ENCODE results near the gene MUC5AC. TPM values are rescaled to one million over a fixed set of nuclear protein-coding genes. Genes with fewer than 3 reads are reported as not detected.
"Not testable (repeated sequence)": the region's sequence is repeated elsewhere in the genome, so short reads cannot be mapped to it uniquely, and the experiment has no call there.

Gene MUC5AC
- polyA plus RNA-seq, 1 donor = 0.37 TPM

DNA sequence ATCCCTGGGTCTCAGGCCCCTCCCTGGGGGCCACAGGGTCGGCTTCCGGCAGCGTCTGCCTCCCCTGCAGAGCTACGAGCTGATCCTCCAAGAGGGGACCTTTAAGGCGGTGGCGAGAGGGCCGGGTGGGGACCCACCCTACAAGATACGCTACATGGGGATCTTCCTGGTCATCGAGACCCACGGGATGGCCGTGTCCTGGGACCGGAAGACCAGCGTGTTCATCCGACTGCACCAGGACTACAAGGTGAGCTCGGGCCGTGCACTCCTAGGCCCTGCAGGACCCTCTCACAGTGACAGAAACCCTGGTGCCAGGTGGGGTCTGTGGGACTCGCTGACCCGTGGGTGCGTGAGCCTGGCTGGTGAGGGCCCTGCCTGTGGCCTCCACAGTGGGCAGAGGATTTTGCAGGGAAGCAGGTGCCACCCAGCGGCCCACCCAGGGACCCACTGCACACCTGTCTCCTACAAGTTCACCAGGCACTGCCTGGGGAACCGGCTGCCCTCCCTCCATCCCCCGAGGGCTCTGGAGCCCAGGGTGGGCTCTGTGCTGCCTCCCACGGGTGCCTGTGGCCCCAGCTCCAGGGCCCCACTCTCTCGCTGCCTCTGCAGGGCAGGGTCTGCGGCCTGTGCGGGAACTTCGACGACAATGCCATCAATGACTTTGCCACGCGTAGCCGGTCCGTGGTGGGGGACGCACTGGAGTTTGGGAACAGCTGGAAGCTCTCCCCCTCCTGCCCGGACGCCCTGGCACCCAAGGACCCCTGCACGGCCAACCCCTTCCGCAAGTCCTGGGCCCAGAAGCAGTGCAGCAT is 78.8 kb downstream of the MUC5AC start:
- no peaks in the 10 kb centered on the region for H3K36me3 ChIP-seq (ENCODE audit: control insufficient read depth, insufficient read depth, low read length)
- no peaks in the 10 kb centered on the region for H3K4me1 ChIP-seq (ENCODE audit: control insufficient read depth, insufficient read depth, low read length)
- no peak overlapping the region for H3K27ac ChIP-seq (ENCODE audit: low read length)
- peaks cover 17% of the 10 kb centered on the region for H3K9me3 ChIP-seq (ENCODE audit: control insufficient read depth, low read depth, low read length)
- H3K4me3 ChIP-seq (ENCODE audit: low read length) = no peak overlapping the region
- no peaks in the 10 kb centered on the region for H3K27me3 ChIP-seq (ENCODE audit: control insufficient read depth, insufficient read depth, low read length)
- no peak for DNase-seq
- no CpG with 5 or more reads among the region's 37 CpGs for WGBS (ENCODE audit: insufficient coverage, low lambda C conversion rate)

DNA sequence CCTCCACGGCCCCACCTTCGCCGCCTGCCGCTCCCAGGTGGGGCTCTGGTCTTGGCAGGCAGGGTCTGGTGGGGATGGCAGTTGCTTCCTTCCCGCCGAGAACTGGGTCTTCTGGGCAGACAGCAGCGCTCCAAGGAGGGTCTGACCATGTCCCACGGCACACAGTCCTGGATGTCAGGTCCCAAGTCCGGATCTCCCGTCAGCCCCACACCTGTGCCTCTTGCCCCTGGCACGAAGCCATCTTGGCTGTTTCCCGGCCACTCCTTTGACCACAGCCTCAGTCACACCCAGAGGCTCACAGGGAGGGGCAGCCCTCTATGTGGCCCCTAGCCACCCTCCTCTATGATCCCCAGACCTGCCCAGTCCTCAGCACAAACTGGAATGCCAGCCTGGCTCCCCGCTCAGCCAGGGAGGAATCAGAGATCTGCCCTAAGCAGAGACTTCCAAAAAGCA is 79.4 kb downstream of the MUC5AC start:
- H3K36me3 ChIP-seq (ENCODE audit: control insufficient read depth, insufficient read depth, low read length) = no peaks in the 10 kb centered on the region
- H3K27me3 ChIP-seq (ENCODE audit: control insufficient read depth, insufficient read depth, low read length) = no peaks in the 10 kb centered on the region
- H3K27ac ChIP-seq (ENCODE audit: low read length) = no peak overlapping the region
- H3K4me1 ChIP-seq (ENCODE audit: control insufficient read depth, insufficient read depth, low read length) = no peaks in the 10 kb centered on the region
- no CpG with 5 or more reads among the region's 13 CpGs for WGBS (ENCODE audit: insufficient coverage, low lambda C conversion rate)
- H3K9me3 ChIP-seq (ENCODE audit: control insufficient read depth, low read depth, low read length) = peaks cover 24% of the 10 kb centered on the region
- DNase-seq = no peak
- H3K4me3 ChIP-seq (ENCODE audit: low read length) = no peak overlapping the region

DNA sequence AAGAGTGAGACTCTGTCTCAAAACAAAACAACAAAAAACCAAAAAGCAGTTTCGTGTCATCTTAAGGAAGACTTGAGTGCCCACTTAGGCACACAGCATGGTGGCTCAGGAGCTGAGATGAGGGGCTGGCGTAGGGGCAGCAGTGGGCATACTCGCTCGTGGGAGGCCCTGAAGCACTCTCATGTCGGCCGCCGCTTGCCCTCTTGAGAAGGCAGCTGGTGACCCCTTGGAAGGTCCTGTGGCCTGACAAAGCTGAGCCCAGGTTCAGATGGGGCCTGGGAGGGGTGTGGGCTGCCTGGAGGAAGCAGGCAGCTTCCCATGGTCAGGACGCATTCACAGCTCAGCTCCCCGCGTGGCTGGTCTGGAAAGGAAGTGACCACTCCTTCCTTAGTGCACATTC is 80.1 kb downstream of the MUC5AC start:
- Histone ChIP-seq H3K27ac (ENCODE audit: low read length) (no peak overlapping the region), H3K27me3 (ENCODE audit: control insufficient read depth, insufficient read depth, low read length) (no peaks in the 10 kb centered on the region), H3K4me3 (ENCODE audit: low read length) (no peak overlapping the region), H3K36me3 (ENCODE audit: control insufficient read depth, insufficient read depth, low read length) (no peaks in the 10 kb centered on the region), H3K4me1 (ENCODE audit: control insufficient read depth, insufficient read depth, low read length) (no peaks in the 10 kb centered on the region), H3K9me3 (ENCODE audit: control insufficient read depth, low read depth, low read length) (peaks cover 31% of the 10 kb centered on the region)
- DNase-seq = no peak
- no CpG with 5 or more reads among the region's 10 CpGs for WGBS (ENCODE audit: insufficient coverage, low lambda C conversion rate)

DNA sequence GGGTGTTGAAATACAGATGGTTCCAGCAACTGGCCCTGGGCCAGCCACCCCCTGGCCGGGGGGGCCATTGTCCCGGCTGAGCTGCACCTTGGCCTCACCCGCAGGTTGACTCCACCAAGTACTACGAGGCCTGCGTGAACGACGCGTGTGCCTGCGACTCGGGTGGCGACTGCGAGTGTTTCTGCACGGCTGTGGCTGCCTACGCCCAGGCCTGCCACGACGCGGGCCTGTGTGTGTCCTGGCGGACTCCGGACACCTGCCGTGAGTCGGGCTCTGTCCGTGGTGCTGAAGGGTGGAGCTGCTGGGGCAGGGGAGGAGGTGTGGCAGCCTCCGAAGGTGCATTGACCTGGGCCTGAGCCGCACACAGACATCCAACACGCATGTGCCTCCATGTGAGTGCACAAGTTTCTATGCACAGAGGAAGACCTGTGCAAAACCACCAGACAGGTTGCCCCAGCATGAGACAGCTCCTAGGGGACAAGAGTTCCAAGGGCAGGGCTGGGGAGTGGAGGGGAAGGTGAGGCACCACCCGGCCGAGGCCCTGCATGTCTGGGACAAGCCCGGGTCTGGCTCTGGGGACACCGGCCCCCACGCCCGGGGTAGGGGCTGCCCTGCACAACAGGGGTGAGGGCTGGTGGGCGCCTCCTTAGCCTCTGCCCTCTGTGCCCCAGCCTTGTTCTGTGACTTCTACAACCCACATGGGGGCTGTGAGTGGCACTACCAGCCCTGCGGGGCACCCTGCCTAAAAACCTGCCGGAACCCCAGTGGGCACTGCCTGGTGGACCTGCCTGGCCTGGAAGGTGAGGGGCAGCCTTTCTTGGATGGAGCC is 81.2 kb downstream of the MUC5AC start:
- Histone ChIP-seq H3K27ac (ENCODE audit: low read length) (no peak overlapping the region), H3K4me1 (ENCODE audit: control insufficient read depth, insufficient read depth, low read length) (no peaks in the 10 kb centered on the region), H3K4me3 (ENCODE audit: low read length) (no peak overlapping the region), H3K36me3 (ENCODE audit: control insufficient read depth, insufficient read depth, low read length) (no peaks in the 10 kb centered on the region), H3K9me3 (ENCODE audit: control insufficient read depth, low read depth, low read length) (peaks cover 38% of the 10 kb centered on the region), H3K27me3 (ENCODE audit: control insufficient read depth, insufficient read depth, low read length) (no peaks in the 10 kb centered on the region)
- DNase-seq = peak; percentile 45 to 62
- WGBS (ENCODE audit: insufficient coverage, low lambda C conversion rate) = no CpG with 5 or more reads among the region's 34 CpGs

DNA sequence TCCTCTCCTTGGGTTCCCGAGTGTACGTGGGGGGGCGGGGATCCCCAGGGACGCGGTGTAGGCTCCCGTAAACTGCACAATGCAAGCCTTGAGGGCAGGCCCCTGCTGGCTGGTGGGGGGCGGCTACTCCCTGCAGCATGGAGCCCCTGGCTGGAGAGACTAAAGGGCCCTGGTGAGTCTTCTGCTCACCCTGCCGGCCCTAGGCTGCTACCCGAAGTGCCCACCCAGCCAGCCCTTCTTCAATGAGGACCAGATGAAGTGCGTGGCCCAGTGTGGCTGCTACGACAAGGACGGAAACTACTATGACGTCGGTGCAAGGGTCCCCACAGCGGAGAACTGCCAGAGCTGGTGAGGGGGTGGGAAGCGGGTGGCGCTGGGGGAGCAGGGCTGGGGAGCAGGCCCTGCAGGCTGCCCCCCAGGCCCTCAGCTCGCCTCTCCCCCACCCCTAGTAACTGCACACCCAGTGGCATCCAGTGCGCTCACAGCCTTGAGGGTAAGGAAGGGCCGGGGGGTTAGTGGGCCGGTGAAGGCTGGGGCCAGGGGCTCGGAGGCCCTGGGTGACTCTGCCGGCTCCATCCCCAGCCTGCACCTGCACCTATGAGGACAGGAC is 81.9 kb downstream of the MUC5AC start:
- H3K4me1 ChIP-seq (ENCODE audit: control insufficient read depth, insufficient read depth, low read length) = no peaks in the 10 kb centered on the region
- no peaks in the 10 kb centered on the region for H3K27me3 ChIP-seq (ENCODE audit: control insufficient read depth, insufficient read depth, low read length)
- DNase-seq = no peak
- H3K9me3 ChIP-seq (ENCODE audit: control insufficient read depth, low read depth, low read length) = peaks cover 38% of the 10 kb centered on the region
- H3K36me3 ChIP-seq (ENCODE audit: control insufficient read depth, insufficient read depth, low read length) = no peaks in the 10 kb centered on the region
- WGBS (ENCODE audit: insufficient coverage, low lambda C conversion rate) = no CpG with 5 or more reads among the region's 23 CpGs
- H3K4me3 ChIP-seq (ENCODE audit: low read length) = no peak overlapping the region
- no peak overlapping the region for H3K27ac ChIP-seq (ENCODE audit: low read length)

DNA sequence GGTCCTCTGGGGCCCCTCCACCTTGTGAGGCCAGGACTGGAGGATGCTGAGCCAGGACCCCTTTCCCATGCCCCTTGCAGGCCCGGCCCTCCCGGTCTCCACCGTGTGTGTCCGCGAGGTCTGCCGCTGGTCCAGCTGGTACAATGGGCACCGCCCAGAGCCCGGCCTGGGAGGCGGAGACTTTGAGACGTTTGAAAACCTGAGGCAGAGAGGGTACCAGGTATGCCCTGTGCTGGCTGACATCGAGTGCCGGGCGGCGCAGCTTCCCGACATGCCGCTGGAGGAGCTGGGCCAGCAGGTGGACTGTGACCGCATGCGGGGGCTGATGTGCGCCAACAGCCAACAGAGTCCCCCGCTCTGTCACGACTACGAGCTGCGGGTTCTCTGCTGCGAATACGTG is 83.0 kb downstream of the MUC5AC start:
- H3K27ac ChIP-seq (ENCODE audit: low read length) = no peak overlapping the region

DNA sequence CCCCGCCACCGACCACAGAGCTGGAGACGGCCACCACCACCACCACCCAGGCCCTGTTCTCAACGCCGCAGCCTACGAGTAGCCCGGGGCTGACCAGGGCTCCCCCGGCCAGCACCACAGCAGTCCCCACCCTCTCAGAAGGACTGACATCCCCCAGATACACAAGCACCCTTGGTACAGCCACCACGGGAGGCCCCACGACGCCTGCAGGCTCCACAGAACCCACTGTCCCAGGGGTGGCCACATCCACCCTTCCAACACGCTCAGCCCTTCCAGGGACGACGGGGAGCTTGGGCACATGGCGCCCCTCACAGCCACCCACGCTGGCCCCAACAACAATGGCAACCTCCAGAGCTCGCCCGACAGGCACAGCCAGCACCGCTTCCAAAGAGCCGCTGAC is 84.0 kb downstream of the MUC5AC start:
- H3K9me3 ChIP-seq (ENCODE audit: control insufficient read depth, low read depth, low read length) = peaks cover 40% of the 10 kb centered on the region
- no peaks in the 10 kb centered on the region for H3K27me3 ChIP-seq (ENCODE audit: control insufficient read depth, insufficient read depth, low read length)
- H3K36me3 ChIP-seq (ENCODE audit: control insufficient read depth, insufficient read depth, low read length) = no peaks in the 10 kb centered on the region
- no peaks in the 10 kb centered on the region for H3K4me1 ChIP-seq (ENCODE audit: control insufficient read depth, insufficient read depth, low read length)
- no peak overlapping the region for H3K4me3 ChIP-seq (ENCODE audit: low read length)
- no peak for DNase-seq
- WGBS (ENCODE audit: insufficient coverage, low lambda C conversion rate) = no CpG with 5 or more reads among the region's 20 CpGs
- no peak overlapping the region for H3K27ac ChIP-seq (ENCODE audit: low read length)

More for the DNA sequence above, 83.0 kb downstream of the MUC5AC start:
- H3K9me3 ChIP-seq (ENCODE audit: control insufficient read depth, low read depth, low read length) = peaks cover 40% of the 10 kb centered on the region
- no CpG with 5 or more reads among the region's 25 CpGs for WGBS (ENCODE audit: insufficient coverage, low lambda C conversion rate)
- DNase-seq = no peak
- no peaks in the 10 kb centered on the region for H3K36me3 ChIP-seq (ENCODE audit: control insufficient read depth, insufficient read depth, low read length)
- no peaks in the 10 kb centered on the region for H3K27me3 ChIP-seq (ENCODE audit: control insufficient read depth, insufficient read depth, low read length)
- H3K4me1 ChIP-seq (ENCODE audit: control insufficient read depth, insufficient read depth, low read length) = no peaks in the 10 kb centered on the region
- no peak overlapping the region for H3K4me3 ChIP-seq (ENCODE audit: low read length)

DNA sequence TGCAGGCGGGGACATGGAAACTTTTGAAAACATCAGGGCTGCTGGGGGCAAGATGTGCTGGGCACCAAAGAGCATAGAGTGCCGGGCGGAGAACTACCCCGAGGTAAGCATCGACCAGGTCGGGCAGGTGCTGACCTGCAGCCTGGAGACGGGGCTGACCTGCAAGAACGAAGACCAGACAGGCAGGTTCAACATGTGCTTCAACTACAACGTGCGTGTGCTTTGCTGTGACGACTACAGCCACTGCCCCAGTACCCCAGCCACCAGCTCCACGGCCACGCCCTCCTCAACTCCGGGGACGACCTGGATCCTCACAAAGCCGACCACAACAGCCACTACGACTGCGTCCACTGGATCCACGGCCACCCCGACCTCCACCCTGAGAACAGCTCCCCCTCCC is 84.5 kb downstream of the MUC5AC start:
- H3K4me3 ChIP-seq (ENCODE audit: low read length) = no peak overlapping the region
- H3K27me3 ChIP-seq (ENCODE audit: control insufficient read depth, insufficient read depth, low read length) = no peaks in the 10 kb centered on the region
- no peaks in the 10 kb centered on the region for H3K4me1 ChIP-seq (ENCODE audit: control insufficient read depth, insufficient read depth, low read length)
- no peak for DNase-seq
- no CpG with 5 or more reads among the region's 20 CpGs for WGBS (ENCODE audit: insufficient coverage, low lambda C conversion rate)
- H3K9me3 ChIP-seq (ENCODE audit: control insufficient read depth, low read depth, low read length) = peaks cover 40% of the 10 kb centered on the region
- H3K36me3 ChIP-seq (ENCODE audit: control insufficient read depth, insufficient read depth, low read length) = no peaks in the 10 kb centered on the region
- no peak overlapping the region for H3K27ac ChIP-seq (ENCODE audit: low read length)

DNA sequence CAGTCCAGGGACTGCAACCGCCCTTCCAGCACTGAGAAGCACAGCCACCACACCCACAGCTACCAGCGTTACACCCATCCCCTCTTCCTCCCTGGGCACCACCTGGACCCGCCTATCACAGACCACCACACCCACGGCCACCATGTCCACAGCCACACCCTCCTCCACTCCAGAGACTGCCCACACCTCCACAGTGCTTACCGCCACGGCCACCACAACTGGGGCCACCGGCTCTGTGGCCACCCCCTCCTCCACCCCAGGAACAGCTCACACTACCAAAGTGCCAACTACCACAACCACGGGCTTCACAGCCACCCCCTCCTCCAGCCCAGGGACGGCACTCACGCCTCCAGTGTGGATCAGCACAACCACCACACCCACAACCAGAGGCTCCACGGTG is 85.0 kb downstream of the MUC5AC start:
- not testable (repeated sequence) for H3K27me3 ChIP-seq (ENCODE audit: control insufficient read depth, insufficient read depth, low read length); H3K27ac ChIP-seq (ENCODE audit: low read length); H3K4me1 ChIP-seq (ENCODE audit: control insufficient read depth, insufficient read depth, low read length); DNase-seq; H3K4me3 ChIP-seq (ENCODE audit: low read length); H3K36me3 ChIP-seq (ENCODE audit: control insufficient read depth, insufficient read depth, low read length)
- peaks cover 40% of the 10 kb centered on the region for H3K9me3 ChIP-seq (ENCODE audit: control insufficient read depth, low read depth, low read length)
- no CpG with 5 or more reads among the region's 11 CpGs for WGBS (ENCODE audit: insufficient coverage, low lambda C conversion rate)

DNA sequence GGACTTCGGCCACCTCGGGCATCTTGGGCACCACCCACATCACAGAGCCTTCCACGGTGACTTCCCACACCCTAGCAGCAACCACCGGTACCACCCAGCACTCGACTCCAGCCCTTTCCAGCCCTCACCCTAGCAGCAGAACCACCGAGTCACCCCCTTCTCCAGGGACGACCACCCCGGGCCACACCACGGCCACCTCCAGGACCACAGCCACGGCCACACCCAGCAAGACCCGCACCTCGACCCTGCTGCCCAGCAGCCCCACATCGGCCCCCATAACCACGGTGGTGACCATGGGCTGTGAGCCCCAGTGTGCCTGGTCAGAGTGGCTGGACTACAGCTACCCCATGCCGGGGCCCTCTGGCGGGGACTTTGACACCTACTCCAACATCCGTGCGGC is 85.8 kb downstream of the MUC5AC start:
- not testable (repeated sequence) for H3K27me3 ChIP-seq (ENCODE audit: control insufficient read depth, insufficient read depth, low read length); H3K36me3 ChIP-seq (ENCODE audit: control insufficient read depth, insufficient read depth, low read length); DNase-seq; H3K4me1 ChIP-seq (ENCODE audit: control insufficient read depth, insufficient read depth, low read length); H3K4me3 ChIP-seq (ENCODE audit: low read length); H3K27ac ChIP-seq (ENCODE audit: low read length)
- WGBS (ENCODE audit: insufficient coverage, low lambda C conversion rate) = no CpG with 5 or more reads among the region's 18 CpGs
- H3K9me3 ChIP-seq (ENCODE audit: control insufficient read depth, low read depth, low read length) = peaks cover 40% of the 10 kb centered on the region

Data from large intestine (tissue), 3 donors.